Upper lobe of left lung (tissue), 6 donors: ENCODE measurements around the gene PPL. TPM values are rescaled to one million over a fixed set of nuclear protein-coding genes. Genes with fewer than 3 reads are reported as not detected.

Experiments used
- ATAC-seq, 2 donors: fragments of 200-7000 bp; cut with Tn5 transposase; one replicate each; pipeline ENCODE4 v1.9.1; 2022; ENCODE audit warnings: mild to moderate bottlenecking in 2 of 2, moderate library complexity in 2 of 2; ENCODE audit not compliant: low FRiP score in 2 of 2
- DNase-seq, 2 donors: peaks; one replicate each; pipeline ENCODE4 v3.0.0-alpha.2; 2019 to 2020
- H3K27ac ChIP-seq, 4 donors: fragments of 200-600 bp; sonication (generic); one replicate each; pipeline ENCODE4 v1.5.1; 2016 to 2019
- H3K27me3 ChIP-seq, 4 donors: fragments of 200-600 bp; sonication (generic); one replicate each; pipeline ENCODE4 v1.5.1; 2017 to 2019
- H3K36me3 ChIP-seq, 4 donors: fragments of 200-600 bp; sonication (generic); one replicate each; pipeline ENCODE4 v1.5.1; 2016 to 2019
- H3K4me1 ChIP-seq, 4 donors: fragments of 200-600 bp; sonication (generic); one replicate each; pipeline ENCODE4 v1.5.1; 2018 to 2019
- H3K4me3 ChIP-seq, 4 donors: fragments of 200-600 bp; sonication (generic); one replicate each; pipeline ENCODE4 v1.5.1; 2017 to 2019; ENCODE audit warnings: mild to moderate bottlenecking in 2 of 4, moderate library complexity in 1 of 4
- H3K9me3 ChIP-seq, 4 donors: fragments of 200-600 bp; sonication (generic); one replicate each; pipeline ENCODE4 v1.5.1; 2018 to 2019
- EP300 ChIP-seq, 4 donors: sonication (generic); formaldehyde crosslinking; IDR thresholded peaks; one replicate each; pipeline ENCODE4 v1.5.1; 2017; ENCODE audit warnings: antibody characterized with exemption in 4 of 4, control low read depth in 2 of 4
- POLR2A ChIP-seq, 4 donors: fragments of 450-650 bp; IDR thresholded peaks; one replicate each; pipeline ENCODE4 v1.5.1; 2016 to 2017; ENCODE audit warnings: antibody characterized with exemption in 4 of 4, mild to moderate bottlenecking in 2 of 4
- POLR2AphosphoS5 ChIP-seq, 2 donors: sonication (generic); formaldehyde crosslinking; IDR thresholded peaks; one replicate each; pipeline ENCODE4 v1.5.1; 2017; ENCODE audit warnings: antibody characterized with exemption in 2 of 2
- WGBS, 2 donors: methylation state at CpG; one replicate each; pipeline ENCODE4 v1.1.5; 2017 to 2018; 5-methylcytosine and 5-hydroxymethylcytosine counted together
- total RNA-seq, 6 donors: library from RNA; depleted of rRNA in 4 of 6; stranded (reverse); fragments of >200 nt in 4 of 6; gene quantifications; one replicate each; pipeline versions ENCODE4 v1.1.0 to v1.2.1, GENCODE V29; 2016 to 2021
- TF ChIP-seq, protein P1 (sequence below), 6 experiments: fragments of 450-650 bp in 4 of 6; fragments of 200-600 bp in 2 of 6; sonication (generic) in 2 of 6; IDR thresholded peaks; one replicate each; pipeline ENCODE4 v1.5.1; 2016 to 2019; ENCODE audit warnings: antibody characterized with exemption in 6 of 6
- donor health status: DM: no; HTN: no; CAD: no; lungs with moderate emphysema.
- donor health status: DM: no; HTN: yes; CAD: no; lungs with severe emphysema.

Gene PPL
- total RNA-seq, 6 donors from 2014 or later, result 72.7 to 156 (median 132) TPM

DNA sequence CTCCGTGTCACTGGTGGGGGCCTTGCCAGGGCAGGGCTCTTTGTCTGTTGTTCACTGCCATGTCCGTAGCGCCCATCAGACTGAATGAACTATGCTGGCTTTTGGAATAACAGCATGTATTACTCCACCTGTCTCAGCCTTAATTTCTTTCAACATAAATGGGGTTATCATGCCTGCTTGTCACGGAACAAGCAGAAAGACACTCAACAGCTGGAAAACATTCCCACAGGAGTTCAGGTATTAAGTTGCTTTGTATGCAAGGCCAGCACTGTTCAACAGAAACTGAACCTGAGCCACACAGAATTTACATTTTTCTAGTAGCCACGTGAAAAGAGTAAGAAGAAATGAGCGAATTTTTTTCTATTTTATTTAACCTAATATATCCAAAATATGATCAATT is 13.1 kb downstream of the PPL start:
- DNase-seq, result no peak
- H3K9me3 ChIP-seq, result peaks cover 0 to 13% (median 8%) of the 10 kb centered on the region in 4 donors
- TF ChIP-seq EP300 (IDR thresholded peaks at IDR 0.05), result no peak
- no peak for TF ChIP-seq POLR2A (IDR thresholded peaks at IDR 0.05)
- no peak for TF ChIP-seq POLR2AphosphoS5 (IDR thresholded peaks at IDR 0.05)
- TF ChIP-seq, protein P1, sequence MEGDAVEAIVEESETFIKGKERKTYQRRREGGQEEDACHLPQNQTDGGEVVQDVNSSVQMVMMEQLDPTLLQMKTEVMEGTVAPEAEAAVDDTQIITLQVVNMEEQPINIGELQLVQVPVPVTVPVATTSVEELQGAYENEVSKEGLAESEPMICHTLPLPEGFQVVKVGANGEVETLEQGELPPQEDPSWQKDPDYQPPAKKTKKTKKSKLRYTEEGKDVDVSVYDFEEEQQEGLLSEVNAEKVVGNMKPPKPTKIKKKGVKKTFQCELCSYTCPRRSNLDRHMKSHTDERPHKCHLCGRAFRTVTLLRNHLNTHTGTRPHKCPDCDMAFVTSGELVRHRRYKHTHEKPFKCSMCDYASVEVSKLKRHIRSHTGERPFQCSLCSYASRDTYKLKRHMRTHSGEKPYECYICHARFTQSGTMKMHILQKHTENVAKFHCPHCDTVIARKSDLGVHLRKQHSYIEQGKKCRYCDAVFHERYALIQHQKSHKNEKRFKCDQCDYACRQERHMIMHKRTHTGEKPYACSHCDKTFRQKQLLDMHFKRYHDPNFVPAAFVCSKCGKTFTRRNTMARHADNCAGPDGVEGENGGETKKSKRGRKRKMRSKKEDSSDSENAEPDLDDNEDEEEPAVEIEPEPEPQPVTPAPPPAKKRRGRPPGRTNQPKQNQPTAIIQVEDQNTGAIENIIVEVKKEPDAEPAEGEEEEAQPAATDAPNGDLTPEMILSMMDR (IDR thresholded peaks at IDR 0.05), result no peak
- ATAC-seq, result no peak
- H3K4me3 ChIP-seq, result no peak overlapping the region
- peaks cover 0 to 30% (median 12%) of the 10 kb centered on the region in 4 donors for H3K4me1 ChIP-seq
- H3K27ac ChIP-seq, result peak overlapping the region in 1 of 4 donors; percentile 76
- H3K27me3 ChIP-seq, result no peaks in the 10 kb centered on the region
- 74 to 78% methylated on average over 6 of the region's 6 CpGs for WGBS, 2 donors
- H3K36me3 ChIP-seq, result peaks cover 0 to 5% (median 0%) of the 10 kb centered on the region in 4 donors

DNA sequence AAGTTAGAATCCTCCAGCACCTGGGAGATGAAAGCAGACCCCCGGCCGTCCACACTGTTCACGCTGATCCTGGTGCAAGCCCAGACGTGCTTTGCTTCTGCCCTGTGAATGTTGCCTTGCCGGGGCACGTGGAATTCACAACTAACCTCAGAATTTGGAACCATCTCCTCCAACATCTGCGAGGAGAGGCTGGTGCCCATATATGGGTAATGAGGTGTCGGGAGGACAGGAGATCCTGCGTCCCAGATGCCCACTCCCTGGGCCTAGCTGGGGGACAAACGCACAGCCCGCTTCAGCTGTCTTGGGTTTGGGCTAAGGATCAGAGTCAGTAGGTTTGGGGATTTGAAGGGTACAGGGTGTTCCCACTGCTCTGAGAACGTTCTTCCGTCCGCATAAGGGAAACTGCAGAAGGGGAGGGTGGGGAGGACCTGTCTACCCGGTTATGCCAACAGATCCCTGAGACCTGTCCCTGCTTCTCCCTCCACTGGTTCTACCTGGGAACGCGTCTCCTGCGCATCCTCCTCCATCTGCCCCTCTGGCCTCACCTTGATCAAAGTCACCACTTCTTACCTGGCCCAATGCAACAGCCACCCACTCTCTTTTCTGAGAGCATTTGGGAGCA is 14.1 kb downstream of the PPL start:
- Histone ChIP-seq H3K9me3 (peaks cover 0 to 13% (median 8%) of the 10 kb centered on the region in 4 donors), H3K36me3 (peaks cover 0 to 5% (median 0%) of the 10 kb centered on the region in 4 donors), H3K4me1 (peaks cover 0 to 39% (median 16%) of the 10 kb centered on the region in 4 donors), H3K27ac (peak overlapping the region in 2 of 4 donors; percentile 15 to 19), H3K4me3 (no peak overlapping the region), H3K27me3 (no peaks in the 10 kb centered on the region)
- no peak for DNase-seq
- TF ChIP-seq POLR2A (IDR thresholded peaks at IDR 0.05) (no peak), EP300 (IDR thresholded peaks at IDR 0.05) (no peak), POLR2AphosphoS5 (IDR thresholded peaks at IDR 0.05) (no peak)
- TF ChIP-seq, protein P1 (IDR thresholded peaks at IDR 0.05), result no peak
- 66 to 68% methylated on average over 16 to 18 of the region's 18 CpGs for WGBS, 2 donors
- no peak for ATAC-seq

DNA sequence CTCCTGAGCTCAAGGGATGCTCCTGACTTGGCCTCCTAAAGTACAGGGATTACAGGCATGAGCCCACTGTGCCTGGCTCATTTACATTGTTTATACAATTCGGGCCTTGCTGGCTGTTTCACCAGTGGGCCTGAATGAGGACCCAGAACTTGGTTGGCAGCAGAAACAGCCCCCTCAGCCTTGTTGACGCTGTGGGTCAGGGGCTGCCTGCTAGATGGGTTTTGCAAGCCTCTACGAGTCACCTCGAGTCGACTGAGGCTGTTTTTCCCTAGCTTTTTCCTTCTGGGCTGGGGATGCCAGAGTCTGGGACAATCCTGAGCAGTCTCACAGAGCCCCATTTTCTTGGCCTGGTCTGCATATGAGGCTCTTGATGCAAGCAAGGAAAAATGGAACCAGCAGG is 16.1 kb downstream of the PPL start:
- H3K27me3 ChIP-seq, result no peaks in the 10 kb centered on the region
- no peak for TF ChIP-seq POLR2A (IDR thresholded peaks at IDR 0.05)
- TF ChIP-seq, protein P1 (IDR thresholded peaks at IDR 0.05), result no peak
- no peak for TF ChIP-seq POLR2AphosphoS5 (IDR thresholded peaks at IDR 0.05)
- no peak for TF ChIP-seq EP300 (IDR thresholded peaks at IDR 0.05)
- 70 to 82% methylated on average over 5 of the region's 5 CpGs for WGBS, 2 donors
- DNase-seq (no peak), ATAC-seq (no peak)
- H3K27ac ChIP-seq, result no peak overlapping the region
- H3K4me1 ChIP-seq, result peaks cover 0 to 39% (median 17%) of the 10 kb centered on the region in 4 donors
- no peak overlapping the region for H3K4me3 ChIP-seq
- H3K9me3 ChIP-seq, result no peaks in the 10 kb centered on the region
- no peaks in the 10 kb centered on the region for H3K36me3 ChIP-seq

DNA sequence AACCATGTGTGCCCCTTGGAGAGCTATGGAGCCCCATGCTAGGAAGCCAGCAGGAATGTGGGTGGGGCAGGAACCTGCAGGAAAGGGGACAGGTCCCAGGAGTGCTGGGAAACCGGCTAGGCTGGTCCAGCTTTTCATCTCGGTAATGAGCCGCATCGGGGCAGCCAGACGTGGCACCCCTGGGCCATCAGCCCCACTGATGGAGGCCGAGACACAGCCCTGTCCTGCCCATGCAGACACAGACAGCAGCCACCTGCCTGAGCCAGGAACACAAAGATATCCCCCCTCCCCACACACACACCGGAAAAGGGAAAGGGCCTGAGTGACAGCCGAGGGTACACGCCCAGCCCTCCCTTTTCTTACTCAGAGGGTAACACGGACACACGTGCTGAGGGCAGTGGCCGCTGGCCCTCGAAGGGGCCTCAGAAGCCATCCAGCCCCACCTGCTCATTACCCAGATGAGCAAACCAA is 18.1 kb downstream of the PPL start:
- 29% methylated on average over 8 to 10 of the region's 13 CpGs for WGBS, 2 donors
- peak; percentile 21 to 70 for ATAC-seq
- Histone ChIP-seq H3K9me3 (no peaks in the 10 kb centered on the region), H3K27ac (peak overlapping the region; percentile 23 to 51 (median 34)), H3K27me3 (no peaks in the 10 kb centered on the region), H3K36me3 (no peaks in the 10 kb centered on the region), H3K4me1 (peaks cover 0 to 19% (median 9%) of the 10 kb centered on the region in 4 donors), H3K4me3 (no peak overlapping the region)
- DNase-seq, result peak in 1 of 2 donors; percentile 87
- TF ChIP-seq, protein P1 (IDR thresholded peaks at IDR 0.05), result no peak
- TF ChIP-seq POLR2AphosphoS5 (IDR thresholded peaks at IDR 0.05), result peak in 1 of 2 donors; percentile 6

DNA sequence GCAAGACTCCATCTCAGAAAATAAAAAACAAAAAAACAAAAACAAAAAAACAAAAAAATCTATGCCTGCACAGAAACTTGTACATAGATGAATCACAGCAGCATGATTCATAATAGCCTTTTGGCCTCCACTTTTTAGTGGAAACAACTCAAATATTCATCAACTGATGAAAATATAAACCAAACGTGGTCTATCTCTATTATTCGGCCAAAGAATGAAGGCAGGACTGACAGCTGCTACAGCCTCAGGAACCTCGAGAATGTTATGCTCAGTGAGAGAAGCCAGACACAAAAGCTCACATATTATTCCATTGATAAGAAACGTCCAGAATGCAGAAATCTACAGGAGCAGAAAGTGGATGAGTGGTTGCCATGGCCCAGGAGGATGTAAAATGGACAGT is 19.8 kb downstream of the PPL start:
- Histone ChIP-seq H3K9me3 (no peaks in the 10 kb centered on the region), H3K27ac (peak overlapping the region in 1 of 4 donors; percentile 35), H3K36me3 (no peaks in the 10 kb centered on the region), H3K4me1 (peaks cover 0 to 22% (median 9%) of the 10 kb centered on the region in 4 donors), H3K4me3 (no peak overlapping the region), H3K27me3 (no peaks in the 10 kb centered on the region)
- DNase-seq (no peak), ATAC-seq (no peak)
- WGBS, 2 donors, result 51 to 59% methylated on average over 4 of the region's 4 CpGs
- TF ChIP-seq POLR2AphosphoS5 (IDR thresholded peaks at IDR 0.05) (no peak), EP300 (IDR thresholded peaks at IDR 0.05) (no peak), POLR2A (IDR thresholded peaks at IDR 0.05) (no peak)
- TF ChIP-seq, protein P1 (IDR thresholded peaks at IDR 0.05), result no peak
